Gastroesophageal sphincter (tissue), 4 donors: ENCODE data around the gene PARD6G. TPM values are rescaled to one million over a fixed set of nuclear protein-coding genes. Genes with fewer than 3 reads are reported as not detected.

ENCODE experiments used
- ATAC-seq: fragments of 150-250 bp; one replicate; pipeline ENCODE4 v1.9.1; 2016; ENCODE audit warnings: mild to moderate bottlenecking, moderate library complexity
- H3K27ac ChIP-seq, 4 donors: fragments of 200-600 bp; sonication (generic) in 3 of 4; 1 replicate in 3 of 4; 2 replicates in 1 of 4; pipeline ENCODE4 v1.5.1; 2016 to 2019
- H3K27me3 ChIP-seq: fragments of 200-600 bp; sonication (generic); one replicate; pipeline ENCODE4 v1.5.1; 2019
- H3K36me3 ChIP-seq, 2 donors: fragments of 200-600 bp; sonication (generic); one replicate each; pipeline ENCODE4 v1.5.1; 2019; ENCODE audit warnings: control low read depth in 1 of 2
- H3K4me1 ChIP-seq, 3 donors: fragments of 200-600 bp; sonication (generic); 1 replicate in 2 of 3; 2 replicates in 1 of 3; pipeline ENCODE4 v1.5.1; 2016 to 2019; ENCODE audit warnings: control low read depth in 2 of 3
- H3K4me3 ChIP-seq, 2 donors: fragments of 200-600 bp; sonication (generic); one replicate each; pipeline ENCODE4 v1.5.1; 2019; ENCODE audit warnings: mild to moderate bottlenecking in 1 of 2, moderate library complexity in 1 of 2
- H3K9me3 ChIP-seq, 3 donors: fragments of 200-600 bp; sonication (generic); one replicate each; pipeline ENCODE4 v1.5.1; 2017 to 2019; ENCODE audit warnings: control low read depth in 2 of 3
- EP300 ChIP-seq: sonication (generic); formaldehyde crosslinking; IDR thresholded peaks from one replicate; pipeline ENCODE4 v1.6.1; 2017; ENCODE audit warnings: antibody characterized with exemption, mild to moderate bottlenecking
- POLR2A ChIP-seq, 2 donors: fragments of 450-650 bp; IDR thresholded peaks; one replicate each; pipeline ENCODE4 v1.6.1; 2017; ENCODE audit warnings: antibody characterized with exemption in 2 of 2, mild to moderate bottlenecking in 2 of 2, moderate library complexity in 1 of 2
- POLR2AphosphoS5 ChIP-seq: sonication (generic); formaldehyde crosslinking; IDR thresholded peaks from one replicate; pipeline ENCODE4 v1.6.1; 2017; ENCODE audit warnings: antibody characterized with exemption
- WGBS, 2 donors: methylation state at CpG; one replicate each; pipeline ENCODE4 v1.1.5; 2018; ENCODE audit warnings: low coverage in 1 of 2; 5-methylcytosine and 5-hydroxymethylcytosine counted together
- total RNA-seq, 4 donors: library from RNA; depleted of rRNA; stranded (reverse); fragments of >200 nt; gene quantifications; one replicate each; pipeline ENCODE4 v1.1.0, GENCODE V29; 2016
- TF ChIP-seq, protein P1 (sequence below), 4 experiments: fragments of 200-600 bp in 2 of 4; fragments of 450-650 bp in 2 of 4; sonication (generic) in 1 of 4; IDR thresholded peaks; one replicate each; pipeline ENCODE4 v1.5.1; 2017 to 2019; ENCODE audit warnings: antibody characterized with exemption in 4 of 4, mild to moderate bottlenecking in 2 of 4, moderate library complexity in 2 of 4

PARD6G gene
- total RNA-seq, 4 donors from 2014 or later = 3.7 to 14.0 (median 8.6) TPM

DNA sequence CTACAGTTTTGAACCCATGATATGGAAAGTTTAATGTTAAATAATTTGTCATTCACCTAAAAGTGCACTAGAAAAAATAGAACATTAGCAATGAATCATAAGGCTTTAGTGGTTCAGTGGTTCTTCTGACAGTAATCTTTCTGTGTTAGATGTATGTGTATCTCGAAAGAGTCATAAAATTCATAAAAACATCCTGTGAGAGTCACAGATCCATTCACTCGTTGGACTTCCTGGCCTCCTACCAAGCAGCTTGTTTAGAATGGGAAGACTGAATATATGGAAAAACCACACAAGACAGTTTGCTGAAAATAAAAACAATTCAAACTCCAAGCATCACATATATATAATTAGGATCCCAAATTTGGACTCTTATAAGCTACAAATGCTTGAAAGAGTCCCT lies 103.4 kb downstream of the PARD6G start:
- no peak overlapping the region for H3K4me3 ChIP-seq
- no peak overlapping the region for H3K27ac ChIP-seq
- ATAC-seq = no peak
- 40 to 44% methylated on average over 2 of the region's 2 CpGs for WGBS, 2 donors
- no peaks in the 10 kb centered on the region for H3K27me3 ChIP-seq
- TF ChIP-seq POLR2AphosphoS5 (no peak), EP300 (no peak), POLR2A (IDR thresholded peaks at IDR 0.05) (no peak)
- TF ChIP-seq, protein P1, sequence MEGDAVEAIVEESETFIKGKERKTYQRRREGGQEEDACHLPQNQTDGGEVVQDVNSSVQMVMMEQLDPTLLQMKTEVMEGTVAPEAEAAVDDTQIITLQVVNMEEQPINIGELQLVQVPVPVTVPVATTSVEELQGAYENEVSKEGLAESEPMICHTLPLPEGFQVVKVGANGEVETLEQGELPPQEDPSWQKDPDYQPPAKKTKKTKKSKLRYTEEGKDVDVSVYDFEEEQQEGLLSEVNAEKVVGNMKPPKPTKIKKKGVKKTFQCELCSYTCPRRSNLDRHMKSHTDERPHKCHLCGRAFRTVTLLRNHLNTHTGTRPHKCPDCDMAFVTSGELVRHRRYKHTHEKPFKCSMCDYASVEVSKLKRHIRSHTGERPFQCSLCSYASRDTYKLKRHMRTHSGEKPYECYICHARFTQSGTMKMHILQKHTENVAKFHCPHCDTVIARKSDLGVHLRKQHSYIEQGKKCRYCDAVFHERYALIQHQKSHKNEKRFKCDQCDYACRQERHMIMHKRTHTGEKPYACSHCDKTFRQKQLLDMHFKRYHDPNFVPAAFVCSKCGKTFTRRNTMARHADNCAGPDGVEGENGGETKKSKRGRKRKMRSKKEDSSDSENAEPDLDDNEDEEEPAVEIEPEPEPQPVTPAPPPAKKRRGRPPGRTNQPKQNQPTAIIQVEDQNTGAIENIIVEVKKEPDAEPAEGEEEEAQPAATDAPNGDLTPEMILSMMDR (IDR thresholded peaks at IDR 0.05) = no peak
- no peaks in the 10 kb centered on the region for H3K9me3 ChIP-seq
- H3K36me3 ChIP-seq = peaks cover 0 to 27% of the 10 kb centered on the region in 2 donors
- peaks cover 0 to 19% (median 0%) of the 10 kb centered on the region in 3 donors for H3K4me1 ChIP-seq

DNA sequence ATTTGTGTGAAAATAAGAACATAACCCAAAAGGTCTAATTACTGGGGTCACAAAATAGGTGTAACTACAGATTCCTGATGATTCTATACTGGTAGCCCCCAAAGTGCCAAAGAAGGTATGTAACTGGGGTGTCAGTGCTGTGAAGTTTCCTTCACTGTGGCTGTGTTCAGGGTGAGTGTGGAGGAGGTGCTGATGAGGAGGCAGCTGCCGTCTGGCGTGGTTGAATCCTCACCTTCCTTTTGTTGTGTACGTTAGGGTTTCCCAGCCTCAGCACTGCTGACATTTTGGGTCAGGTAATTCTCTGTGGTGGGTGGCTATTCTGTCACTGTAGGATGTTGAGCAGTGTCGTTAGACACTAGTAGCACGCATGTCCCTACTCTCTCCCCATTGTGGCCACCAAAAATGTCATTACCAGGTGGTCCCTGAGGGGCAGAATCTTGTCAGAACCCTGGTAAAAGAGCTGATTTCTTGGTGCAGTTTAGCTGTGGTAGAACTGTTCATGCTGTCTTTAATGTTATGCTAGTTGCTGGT lies 106.8 kb downstream of the PARD6G start:
- Histone ChIP-seq H3K4me3 (no peak overlapping the region), H3K27me3 (no peaks in the 10 kb centered on the region), H3K36me3 (peaks cover 3 to 58% of the 10 kb centered on the region in 2 donors), H3K4me1 (peaks cover 0 to 4% (median 0%) of the 10 kb centered on the region in 3 donors), H3K27ac (no peak overlapping the region), H3K9me3 (no peaks in the 10 kb centered on the region)
- no peak for ATAC-seq
- WGBS, 2 donors = 76 to 81% methylated on average over 3 to 5 of the region's 5 CpGs
- TF ChIP-seq, protein P1 (IDR thresholded peaks at IDR 0.05) = no peak
- no peak for TF ChIP-seq POLR2A (IDR thresholded peaks at IDR 0.05)
- TF ChIP-seq POLR2AphosphoS5 = no peak
- TF ChIP-seq EP300 = no peak

DNA sequence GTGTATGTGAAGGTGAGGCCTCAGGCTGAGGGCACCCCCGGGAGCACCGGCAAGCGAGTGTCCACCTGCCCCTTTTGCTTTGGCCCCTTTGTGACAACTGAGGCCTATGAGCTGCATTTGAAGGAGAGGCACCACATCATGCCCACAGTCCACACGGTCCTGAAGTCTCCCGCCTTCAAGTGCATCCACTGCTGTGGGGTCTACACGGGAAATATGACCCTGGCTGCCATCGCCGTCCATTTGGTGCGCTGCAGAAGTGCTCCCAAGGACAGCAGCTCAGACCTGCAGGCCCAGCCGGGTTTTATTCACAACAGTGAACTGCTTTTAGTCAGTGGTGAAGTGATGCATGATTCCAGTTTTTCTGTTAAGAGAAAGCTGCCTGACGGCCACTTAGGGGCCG lies 109.3 kb downstream of the PARD6G start:
- Histone ChIP-seq H3K27me3 (no peaks in the 10 kb centered on the region), H3K27ac (no peak overlapping the region), H3K4me1 (no peaks in the 10 kb centered on the region), H3K9me3 (no peaks in the 10 kb centered on the region), H3K36me3 (peaks cover 3 to 84% of the 10 kb centered on the region in 2 donors), H3K4me3 (no peak overlapping the region)
- TF ChIP-seq, protein P1 (IDR thresholded peaks at IDR 0.05) = no peak
- TF ChIP-seq EP300 = no peak
- TF ChIP-seq POLR2A (IDR thresholded peaks at IDR 0.05) = no peak
- TF ChIP-seq POLR2AphosphoS5 = no peak
- no peak for ATAC-seq
- WGBS, 2 donors = 70 to 100% methylated on average over 2 of the region's 12 CpGs

DNA sequence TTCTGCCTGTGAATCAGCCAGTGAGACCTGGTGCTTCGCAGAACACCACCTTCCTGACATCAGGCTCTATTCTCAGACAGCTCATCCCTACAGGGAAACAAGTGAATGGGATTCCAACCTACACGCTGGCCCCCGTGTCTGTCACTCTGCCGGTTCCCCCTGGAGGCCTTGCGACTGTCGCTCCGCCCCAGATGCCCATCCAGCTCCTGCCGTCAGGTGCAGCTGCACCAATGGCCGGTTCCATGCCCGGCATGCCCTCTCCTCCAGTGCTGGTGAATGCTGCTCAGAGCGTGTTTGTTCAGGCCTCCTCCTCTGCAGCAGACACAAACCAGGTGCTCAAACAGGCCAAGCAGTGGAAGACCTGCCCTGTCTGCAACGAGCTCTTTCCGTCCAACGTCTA lies 110.2 kb downstream of the PARD6G start:
- Histone ChIP-seq H3K9me3 (no peaks in the 10 kb centered on the region), H3K27ac (no peak overlapping the region), H3K4me3 (no peak overlapping the region), H3K36me3 (peaks cover 3 to 91% of the 10 kb centered on the region in 2 donors), H3K4me1 (peaks cover 0 to 6% (median 0%) of the 10 kb centered on the region in 3 donors), H3K27me3 (no peaks in the 10 kb centered on the region)
- no peak for ATAC-seq
- 97% methylated on average over 7 of the region's 14 CpGs; no CpG with 5 or more reads in 1 of the 2 donors for WGBS, 2 donors
- no peak for TF ChIP-seq POLR2AphosphoS5
- TF ChIP-seq POLR2A (IDR thresholded peaks at IDR 0.05) = no peak
- TF ChIP-seq, protein P1 (IDR thresholded peaks at IDR 0.05) = no peak

DNA sequence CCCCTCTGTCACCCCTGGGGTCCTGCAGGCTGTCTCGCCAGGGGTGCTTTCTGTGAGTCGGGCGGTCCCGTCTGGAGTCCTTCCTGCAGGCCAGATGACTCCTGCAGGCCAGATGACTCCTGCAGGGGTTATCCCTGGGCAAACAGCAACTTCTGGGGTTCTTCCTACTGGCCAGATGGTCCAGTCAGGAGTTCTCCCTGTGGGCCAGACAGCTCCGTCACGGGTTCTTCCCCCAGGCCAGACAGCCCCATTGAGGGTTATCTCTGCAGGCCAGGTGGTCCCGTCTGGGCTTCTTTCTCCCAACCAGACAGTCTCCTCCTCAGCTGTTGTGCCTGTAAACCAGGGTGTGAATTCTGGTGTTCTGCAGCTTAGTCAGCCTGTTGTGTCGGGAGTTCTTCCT lies 110.6 kb downstream of the PARD6G start:
- Histone ChIP-seq H3K27me3 (no peaks in the 10 kb centered on the region), H3K4me3 (no peak overlapping the region), H3K4me1 (peaks cover 0 to 6% (median 0%) of the 10 kb centered on the region in 3 donors), H3K27ac (no peak overlapping the region), H3K9me3 (no peaks in the 10 kb centered on the region), H3K36me3 (peaks cover 3 to 89% of the 10 kb centered on the region in 2 donors)
- no peak for ATAC-seq
- 100% methylated on average over 1 of the region's 8 CpGs; no CpG with 5 or more reads in 1 of the 2 donors for WGBS, 2 donors
- TF ChIP-seq, protein P1 (IDR thresholded peaks at IDR 0.05) = no peak
